H9 (cell line): ENCODE results near the gene TMEM135. TPM values are rescaled to one million over a fixed set of nuclear protein-coding genes. Genes with fewer than 3 reads are reported as not detected.

Experiments used
- DNase-seq: peaks from one replicate; pipeline ENCODE4 v3.0.0-alpha.2; 2017
- H2AFZ ChIP-seq: one replicate; pipeline ENCODE4 v1.6.1; 2013; ENCODE audit warnings: mild to moderate bottlenecking, low read length, control low read depth, moderate library complexity
- H2AK5ac ChIP-seq: 2 replicates; pipeline ENCODE4 v1.6.1; 2013; ENCODE audit warnings: low read length, control low read depth, mixed read lengths; ENCODE audit not compliant: insufficient read length
- H2BK120ac ChIP-seq: one replicate; pipeline ENCODE4 v1.6.1; 2013; ENCODE audit warnings: low read depth, mild to moderate bottlenecking, low read length, control low read depth, inconsistent platforms; ENCODE audit not compliant: poor library complexity, severe bottlenecking
- H2BK12ac ChIP-seq: 2 replicates; pipeline ENCODE4 v1.6.1; 2013; ENCODE audit warnings: low read length, control low read depth, mixed read lengths, low read depth; ENCODE audit not compliant: insufficient read length
- H2BK15ac ChIP-seq: 2 replicates; pipeline ENCODE4 v1.6.1; 2013; ENCODE audit warnings: low read depth, low read length, control low read depth
- H2BK20ac ChIP-seq: one replicate; pipeline ENCODE4 v1.6.1; 2013; ENCODE audit warnings: low read depth, mild to moderate bottlenecking, low read length, control low read depth, inconsistent platforms; ENCODE audit not compliant: poor library complexity, severe bottlenecking
- H2BK5ac ChIP-seq: 2 replicates; pipeline ENCODE4 v1.6.1; 2013; ENCODE audit warnings: low read length, control low read depth, mixed read lengths; ENCODE audit not compliant: insufficient read length
- H3K14ac ChIP-seq: 2 replicates; pipeline ENCODE4 v1.6.1; 2013; ENCODE audit warnings: low read length, control low read depth; ENCODE audit not compliant: insufficient read depth
- H3K18ac ChIP-seq: 2 replicates; pipeline ENCODE4 v1.6.1; 2013; ENCODE audit warnings: low read depth, mild to moderate bottlenecking, mixed read lengths, low read length, control low read depth; ENCODE audit not compliant: insufficient read length
- H3K23ac ChIP-seq: 2 replicates; pipeline ENCODE4 v1.6.1; 2013; ENCODE audit warnings: low read length, control low read depth, mixed read lengths, low read depth; ENCODE audit not compliant: insufficient read length
- H3K23me2 ChIP-seq: 2 replicates; pipeline ENCODE4 v1.6.1; 2013; ENCODE audit warnings: low read depth, mild to moderate bottlenecking, mixed read lengths, low read length, control low read depth; ENCODE audit not compliant: insufficient read length, poor library complexity, severe bottlenecking
- H3K27ac ChIP-seq: 2 replicates; pipeline ENCODE4 v1.5.1; 2013; ENCODE audit warnings: low read length, control low read depth, mixed read lengths, low read depth; ENCODE audit not compliant: insufficient read length
- H3K27me3 ChIP-seq: 2 replicates; pipeline ENCODE4 v1.6.1; 2013; ENCODE audit warnings: low read length, control low read depth, inconsistent platforms; ENCODE audit not compliant: insufficient read depth
- H3K4ac ChIP-seq: 2 replicates; pipeline ENCODE4 v1.6.1; 2013; ENCODE audit warnings: low read depth, mild to moderate bottlenecking, control low read depth, inconsistent platforms, low read length, moderate library complexity
- H3K4me1 ChIP-seq: 2 replicates; pipeline ENCODE4 v1.6.1; 2013; ENCODE audit warnings: low read length, control low read depth, inconsistent platforms; ENCODE audit not compliant: insufficient read depth
- H3K4me2 ChIP-seq: 2 replicates; pipeline ENCODE4 v1.6.1; 2013; ENCODE audit warnings: low read length, control low read depth, mixed read lengths; ENCODE audit not compliant: insufficient read length, insufficient read depth
- H3K56ac ChIP-seq: 2 replicates; pipeline ENCODE4 v1.6.1; 2013; ENCODE audit warnings: low read depth, mild to moderate bottlenecking, mixed read lengths, low read length, control low read depth; ENCODE audit not compliant: insufficient read length
- H3K79me1 ChIP-seq: 2 replicates; pipeline ENCODE4 v1.6.1; 2013; ENCODE audit warnings: low read depth, mild to moderate bottlenecking, moderate library complexity, low read length, control low read depth, inconsistent platforms; ENCODE audit not compliant: insufficient read depth, poor library complexity, severe bottlenecking
- H3K79me2 ChIP-seq: 2 replicates; pipeline ENCODE4 v1.6.1; 2013; ENCODE audit warnings: low read length, control low read depth, inconsistent platforms; ENCODE audit not compliant: insufficient read depth
- H3K9ac ChIP-seq: 2 replicates; pipeline ENCODE4 v1.6.1; 2013; ENCODE audit warnings: low read length, control low read depth, mixed read lengths; ENCODE audit not compliant: insufficient read length; ENCODE audit errors: extremely low read depth
- H3K9me3 ChIP-seq: one replicate; pipeline ENCODE4 v1.6.1; 2013; ENCODE audit warnings: low read depth, low read length, inconsistent platforms; ENCODE audit not compliant: control insufficient read depth
- H3T11ph ChIP-seq: one replicate; pipeline ENCODE4 v1.6.1; 2013; ENCODE audit warnings: mild to moderate bottlenecking, low read length, control low read depth, inconsistent platforms
- H4K20me1 ChIP-seq: one replicate; pipeline ENCODE4 v1.6.1; 2013; ENCODE audit not compliant: control insufficient read depth, insufficient read length, insufficient read depth
- H4K5ac ChIP-seq: 2 replicates; pipeline ENCODE4 v1.6.1; 2013; ENCODE audit warnings: low read depth, mild to moderate bottlenecking, mixed read lengths, low read length, control low read depth; ENCODE audit not compliant: insufficient read length
- H4K8ac ChIP-seq: replicated peaks from 2 replicates; pipeline ENCODE4 v1.6.1; 2013; ENCODE audit warnings: low read length, control low read depth, mixed read lengths, low read depth; ENCODE audit not compliant: insufficient read length
- H4K91ac ChIP-seq: 2 replicates; pipeline ENCODE4 v1.6.1; 2013; ENCODE audit warnings: low read depth, mild to moderate bottlenecking, moderate library complexity, mixed read lengths, low read length, control low read depth; ENCODE audit not compliant: insufficient read length
- H3K27ac Mint-ChIP-seq, 3 experiments: 2 replicates in 2 of 3; 3 replicates in 1 of 3; pipeline ENCODE4 v1.8.0; 2020 to 2021; ENCODE audit warnings: mixed read lengths in 3 of 3, mild to moderate bottlenecking in 1 of 3, moderate library complexity in 1 of 3
- H3K27me3 Mint-ChIP-seq: 2 replicates; pipeline ENCODE4 v1.8.0; 2021; ENCODE audit warnings: low read depth, mild to moderate bottlenecking, moderate library complexity, mixed read lengths
- H3K36me3 Mint-ChIP-seq, 3 experiments: 2 replicates in 2 of 3; 3 replicates in 1 of 3; pipeline ENCODE4 v1.8.0; 2020 to 2021; ENCODE audit warnings: low read depth in 3 of 3, mixed read lengths in 3 of 3; ENCODE audit not compliant: insufficient read depth in 1 of 3
- H3K4me1 Mint-ChIP-seq, 2 experiments: 2 replicates each; pipeline ENCODE4 v1.8.0; 2020; ENCODE audit warnings: mixed read lengths in 2 of 2
- H3K4me3 Mint-ChIP-seq, 2 experiments: 2 replicates in 1 of 2; 3 replicates in 1 of 2; pipeline ENCODE4 v1.8.0; 2020 to 2021; ENCODE audit warnings: mild to moderate bottlenecking in 2 of 2, mixed read lengths in 2 of 2, moderate library complexity in 1 of 2
- H3K9me3 Mint-ChIP-seq, 2 experiments: 2 replicates in 1 of 2; 3 replicates in 1 of 2; pipeline ENCODE4 v1.8.0; 2020; ENCODE audit warnings: mild to moderate bottlenecking in 2 of 2, mixed read lengths in 2 of 2, moderate library complexity in 1 of 2
- WGBS: extraction: QIAGEN DNeasy Blood & Tissue Kit; methylation state at CpG from one replicate; pipeline ENCODE4 v1.1.7; 2013; ENCODE audit warnings: missing lambda C conversion rate, low lambda C conversion rate, mixed read lengths; ENCODE audit not compliant: insufficient read length; ENCODE audit errors: extremely low coverage; 5-methylcytosine and 5-hydroxymethylcytosine counted together
- total RNA-seq: library from RNA; stranded (reverse); gene quantifications from 2 replicates; pipeline ENCODE4 v1.2.1, GENCODE V29; 2021
- TF ChIP-seq, protein P1 (sequence below): fragments of 200-600 bp; sonication (generic); conservative IDR thresholded peaks from 3 replicates; pipeline ENCODE4 v1.8.0; 2021; ENCODE audit warnings: antibody characterized with exemption, mild to moderate bottlenecking

Gene TMEM135
- total RNA-seq, 1 experiment from 2014 or later: 25.2 TPM

DNA sequence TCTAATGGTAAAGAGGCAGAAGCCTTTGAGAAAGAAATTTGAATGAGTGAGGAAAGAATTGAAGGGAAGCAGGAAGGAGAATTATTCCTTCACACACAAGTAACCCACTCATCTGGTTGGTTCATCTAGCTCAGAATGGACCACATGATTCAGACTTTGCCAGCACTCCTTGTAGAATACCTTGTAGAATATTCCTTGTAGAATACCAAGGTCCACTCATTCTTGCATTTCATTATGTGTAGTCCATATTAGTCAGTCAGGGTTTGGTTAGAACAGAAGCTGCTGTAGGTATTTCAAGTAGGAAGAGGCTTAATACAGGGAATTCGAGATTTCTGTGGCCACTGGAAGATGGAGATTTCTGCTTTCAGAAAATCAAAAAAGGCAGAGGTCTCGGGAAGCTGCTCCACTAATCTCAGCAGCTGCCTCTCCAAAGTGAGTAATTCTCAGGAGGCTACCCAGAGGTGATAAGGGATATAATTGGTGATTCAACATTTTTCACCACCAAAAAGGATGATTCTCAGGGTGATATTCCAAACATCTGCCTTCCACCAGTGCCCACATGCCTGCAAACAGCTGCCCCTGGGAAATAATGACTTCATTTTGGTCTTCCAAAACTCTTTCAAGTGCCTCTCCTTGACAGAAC is 329.1 kb downstream of the TMEM135 start:
- no peaks in the 10 kb centered on the region for H3K9me3 ChIP-seq
- H3K18ac ChIP-seq: no peak overlapping the region
- no peak overlapping the region for H3K9ac ChIP-seq
- no peak overlapping the region for H3K56ac ChIP-seq
- H4K5ac ChIP-seq: no peak overlapping the region
- no peak for DNase-seq
- Mint-ChIP-seq H3K9me3 (no peaks in the 10 kb centered on the region), H3K27ac (no peak overlapping the region), H3K27me3 (no peaks in the 10 kb centered on the region), H3K4me1 (peaks cover 26 to 41% of the 10 kb centered on the region in 2 experiments), H3K4me3 (no peak overlapping the region), H3K36me3 (no peaks in the 10 kb centered on the region; a peak in 1 of 7 replicates)
- TF ChIP-seq, protein P1, sequence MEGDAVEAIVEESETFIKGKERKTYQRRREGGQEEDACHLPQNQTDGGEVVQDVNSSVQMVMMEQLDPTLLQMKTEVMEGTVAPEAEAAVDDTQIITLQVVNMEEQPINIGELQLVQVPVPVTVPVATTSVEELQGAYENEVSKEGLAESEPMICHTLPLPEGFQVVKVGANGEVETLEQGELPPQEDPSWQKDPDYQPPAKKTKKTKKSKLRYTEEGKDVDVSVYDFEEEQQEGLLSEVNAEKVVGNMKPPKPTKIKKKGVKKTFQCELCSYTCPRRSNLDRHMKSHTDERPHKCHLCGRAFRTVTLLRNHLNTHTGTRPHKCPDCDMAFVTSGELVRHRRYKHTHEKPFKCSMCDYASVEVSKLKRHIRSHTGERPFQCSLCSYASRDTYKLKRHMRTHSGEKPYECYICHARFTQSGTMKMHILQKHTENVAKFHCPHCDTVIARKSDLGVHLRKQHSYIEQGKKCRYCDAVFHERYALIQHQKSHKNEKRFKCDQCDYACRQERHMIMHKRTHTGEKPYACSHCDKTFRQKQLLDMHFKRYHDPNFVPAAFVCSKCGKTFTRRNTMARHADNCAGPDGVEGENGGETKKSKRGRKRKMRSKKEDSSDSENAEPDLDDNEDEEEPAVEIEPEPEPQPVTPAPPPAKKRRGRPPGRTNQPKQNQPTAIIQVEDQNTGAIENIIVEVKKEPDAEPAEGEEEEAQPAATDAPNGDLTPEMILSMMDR: no peak
- H3K23me2 ChIP-seq: no peaks in the 10 kb centered on the region
- H3K23ac ChIP-seq: no peak overlapping the region
- H3K27me3 ChIP-seq: no peaks in the 10 kb centered on the region
- no peaks in the 10 kb centered on the region for H3K79me1 ChIP-seq
- no peaks in the 10 kb centered on the region for H4K20me1 ChIP-seq
- WGBS: no CpG with 5 or more reads among the region's 2 CpGs
- H4K8ac ChIP-seq: no peak overlapping the region
- no peak overlapping the region for H3K27ac ChIP-seq
- no peak overlapping the region for H2BK120ac ChIP-seq
- H3K79me2 ChIP-seq: no peaks in the 10 kb centered on the region
- H4K91ac ChIP-seq: no peak overlapping the region
- no peak overlapping the region for H2BK12ac ChIP-seq
- H2BK15ac ChIP-seq: no peak overlapping the region
- no peak overlapping the region for H2BK20ac ChIP-seq
- no peak overlapping the region for H2AK5ac ChIP-seq
- no peak overlapping the region for H3K4me2 ChIP-seq
- no peak overlapping the region for H3K14ac ChIP-seq
- no peak overlapping the region for H2AFZ ChIP-seq
- H3T11ph ChIP-seq: no peak overlapping the region
- peaks cover 9% of the 10 kb centered on the region; the same call in 1 of the 2 replicates for H3K4me1 ChIP-seq
- H2BK5ac ChIP-seq: no peak overlapping the region
- H3K4ac ChIP-seq: no peak overlapping the region
